Hepatocyte (in vitro differentiated cells): Measurements from ENCODE around the gene VCAM1. TPM values are rescaled to one million over a fixed set of nuclear protein-coding genes. Genes with fewer than 3 reads are reported as not detected.

Experiments
- DNase-seq: peaks from one replicate; pipeline ENCODE4 v3.0.0-alpha.2; 2016; ENCODE audit warnings: low spot score
- H2AFZ ChIP-seq: fragments of 200-600 bp; sonication (generic); 2 replicates; pipeline ENCODE4 v1.6.0; 2016; ENCODE audit warnings: antibody characterized with exemption, mild to moderate bottlenecking
- H3K27ac ChIP-seq: fragments of 200-600 bp; sonication (generic); 2 replicates; pipeline ENCODE4 v1.5.1; 2016; ENCODE audit warnings: mild to moderate bottlenecking
- H3K27me3 ChIP-seq: fragments of 200-600 bp; sonication (generic); 2 replicates; pipeline ENCODE4 v1.6.1; 2016
- H3K36me3 ChIP-seq: fragments of 200-600 bp; sonication (generic); replicated peaks from 2 replicates; pipeline ENCODE4 v1.5.1; 2016; ENCODE audit warnings: low read depth; ENCODE audit not compliant: insufficient read depth
- H3K4me1 ChIP-seq: fragments of 200-600 bp; sonication (generic); 2 replicates; pipeline ENCODE4 v1.5.1; 2016; ENCODE audit warnings: mild to moderate bottlenecking, moderate library complexity; ENCODE audit not compliant: insufficient read depth
- H3K4me2 ChIP-seq: fragments of 200-600 bp; sonication (generic); 2 replicates; pipeline ENCODE4 v1.6.0; 2016
- H3K4me3 ChIP-seq: fragments of 200-600 bp; sonication (generic); 2 replicates; pipeline ENCODE4 v1.5.1; 2016; ENCODE audit warnings: mild to moderate bottlenecking
- H3K79me2 ChIP-seq: fragments of 200-600 bp; sonication (generic); 2 replicates; pipeline ENCODE4 v1.6.0; 2017; ENCODE audit warnings: mild to moderate bottlenecking
- H3K9me2 ChIP-seq: fragments of 200-600 bp; sonication (generic); replicated peaks from 2 replicates; pipeline ENCODE4 v1.6.0; 2017; ENCODE audit warnings: mild to moderate bottlenecking; ENCODE audit not compliant: insufficient read depth
- H3K9me3 ChIP-seq: fragments of 200-600 bp; sonication (generic); 2 replicates; pipeline ENCODE4 v1.5.1; 2016; ENCODE audit warnings: low read depth, mild to moderate bottlenecking
- H4K20me1 ChIP-seq: fragments of 200-600 bp; sonication (generic); 2 replicates; pipeline ENCODE4 v1.6.0; 2016; ENCODE audit warnings: mild to moderate bottlenecking; ENCODE audit not compliant: insufficient read depth, poor library complexity, severe bottlenecking
- EZH2 ChIP-seq: fragments of 200-600 bp; sonication (generic); IDR thresholded peaks from 2 replicates; pipeline ENCODE4 v1.6.1; 2016; ENCODE audit warnings: antibody characterized with exemption, mild to moderate bottlenecking, borderline replicate concordance
- EZH2phosphoT487 ChIP-seq: fragments of 200-600 bp; sonication (generic); IDR thresholded peaks from one replicate; pipeline ENCODE4 v1.6.1; 2018; ENCODE audit warnings: antibody characterized with exemption, mild to moderate bottlenecking, low read depth, moderate library complexity; ENCODE audit not compliant: unreplicated experiment, severe bottlenecking
- WGBS: methylation state at CpG from one replicate; pipeline ENCODE4 v1.1.6; 2016; ENCODE audit warnings: low lambda C conversion rate; ENCODE audit errors: missing lambda C conversion rate; 5-methylcytosine and 5-hydroxymethylcytosine counted together
- polyA plus RNA-seq: library from polyadenylated mRNA; unstranded; fragments of >200 nt; fragmentation: Nextera tagmentation; extraction: Ambion mirVana; gene quantifications from 2 replicates; pipeline ENCODE4 v1.2.1, GENCODE V29; 2016
- total RNA-seq: library from RNA; depleted of rRNA; stranded (reverse); fragments of >200 nt; gene quantifications from 2 replicates; pipeline ENCODE4 v1.2.3, GENCODE V29; 2014
- TF ChIP-seq, protein P1 (sequence below): fragments of 200-600 bp; sonication (generic); IDR thresholded peaks from 2 replicates; pipeline ENCODE4 v1.5.1; 2016; ENCODE audit warnings: antibody characterized with exemption, mild to moderate bottlenecking; ENCODE audit not compliant: poor library complexity

Gene VCAM1
- total and polyA plus RNA-seq, 2 experiments from 2014 or later: 43.2 to 85.3 TPM

- H4K20me1 ChIP-seq: no peaks in the 10 kb centered on the region
- no peaks in the 10 kb centered on the region for H3K9me2 ChIP-seq
- H2AFZ ChIP-seq: no peak overlapping the region
- H3K9me3 ChIP-seq: no peaks in the 10 kb centered on the region
- no peak for DNase-seq
- TF ChIP-seq EZH2 (no peak), EZH2phosphoT487 (no peak)
- TF ChIP-seq, protein P1, sequence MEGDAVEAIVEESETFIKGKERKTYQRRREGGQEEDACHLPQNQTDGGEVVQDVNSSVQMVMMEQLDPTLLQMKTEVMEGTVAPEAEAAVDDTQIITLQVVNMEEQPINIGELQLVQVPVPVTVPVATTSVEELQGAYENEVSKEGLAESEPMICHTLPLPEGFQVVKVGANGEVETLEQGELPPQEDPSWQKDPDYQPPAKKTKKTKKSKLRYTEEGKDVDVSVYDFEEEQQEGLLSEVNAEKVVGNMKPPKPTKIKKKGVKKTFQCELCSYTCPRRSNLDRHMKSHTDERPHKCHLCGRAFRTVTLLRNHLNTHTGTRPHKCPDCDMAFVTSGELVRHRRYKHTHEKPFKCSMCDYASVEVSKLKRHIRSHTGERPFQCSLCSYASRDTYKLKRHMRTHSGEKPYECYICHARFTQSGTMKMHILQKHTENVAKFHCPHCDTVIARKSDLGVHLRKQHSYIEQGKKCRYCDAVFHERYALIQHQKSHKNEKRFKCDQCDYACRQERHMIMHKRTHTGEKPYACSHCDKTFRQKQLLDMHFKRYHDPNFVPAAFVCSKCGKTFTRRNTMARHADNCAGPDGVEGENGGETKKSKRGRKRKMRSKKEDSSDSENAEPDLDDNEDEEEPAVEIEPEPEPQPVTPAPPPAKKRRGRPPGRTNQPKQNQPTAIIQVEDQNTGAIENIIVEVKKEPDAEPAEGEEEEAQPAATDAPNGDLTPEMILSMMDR: no peak
- no peak overlapping the region for H3K4me2 ChIP-seq
- no peaks in the 10 kb centered on the region for H3K4me1 ChIP-seq
- no peaks in the 10 kb centered on the region for H3K27me3 ChIP-seq
- no peaks in the 10 kb centered on the region for H3K79me2 ChIP-seq
- no peak overlapping the region for H3K4me3 ChIP-seq
- H3K36me3 ChIP-seq: no peaks in the 10 kb centered on the region
- no peak overlapping the region for H3K27ac ChIP-seq
- WGBS: 98% methylated on average over 2 of the region's 2 CpGs
Measured at GRCh38 chr1:100683448-100684349, 35.8 kb upstream of the VCAM1 start.

DNA sequence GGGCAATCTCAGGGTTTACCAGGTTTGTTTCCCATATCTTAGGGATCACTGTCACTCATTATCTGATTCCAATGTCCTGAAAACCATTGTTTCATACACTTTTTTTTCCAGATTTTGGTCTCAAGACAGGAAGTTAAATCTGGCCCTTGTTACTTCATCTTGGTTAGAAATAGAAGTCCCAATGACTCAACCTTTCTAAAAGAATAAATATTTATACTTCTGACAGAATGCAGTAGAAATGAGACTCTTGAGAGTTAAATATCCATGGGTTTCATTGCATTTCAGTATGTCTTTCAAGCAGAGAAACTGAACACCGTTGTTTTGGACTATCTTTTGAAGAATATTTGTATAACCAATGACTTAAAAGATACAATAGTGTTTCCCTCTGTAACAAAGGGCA lies 19.8 kb upstream of the VCAM1 start:
- WGBS: 44% methylated on average over 1 of the region's 1 CpG
- no peak overlapping the region for H3K4me2 ChIP-seq
- H3K9me3 ChIP-seq: no peaks in the 10 kb centered on the region
- no peak overlapping the region for H3K4me3 ChIP-seq
- no peak for DNase-seq
- no peaks in the 10 kb centered on the region for H4K20me1 ChIP-seq
- H3K9me2 ChIP-seq: no peaks in the 10 kb centered on the region
- H3K27me3 ChIP-seq: no peaks in the 10 kb centered on the region
- no peaks in the 10 kb centered on the region for H3K4me1 ChIP-seq
- H3K36me3 ChIP-seq: no peaks in the 10 kb centered on the region
- H2AFZ ChIP-seq: no peak overlapping the region
- TF ChIP-seq EZH2phosphoT487 (no peak), EZH2 (no peak)
- TF ChIP-seq, protein P1: no peak
- no peak overlapping the region for H3K27ac ChIP-seq
- no peaks in the 10 kb centered on the region for H3K79me2 ChIP-seq

DNA sequence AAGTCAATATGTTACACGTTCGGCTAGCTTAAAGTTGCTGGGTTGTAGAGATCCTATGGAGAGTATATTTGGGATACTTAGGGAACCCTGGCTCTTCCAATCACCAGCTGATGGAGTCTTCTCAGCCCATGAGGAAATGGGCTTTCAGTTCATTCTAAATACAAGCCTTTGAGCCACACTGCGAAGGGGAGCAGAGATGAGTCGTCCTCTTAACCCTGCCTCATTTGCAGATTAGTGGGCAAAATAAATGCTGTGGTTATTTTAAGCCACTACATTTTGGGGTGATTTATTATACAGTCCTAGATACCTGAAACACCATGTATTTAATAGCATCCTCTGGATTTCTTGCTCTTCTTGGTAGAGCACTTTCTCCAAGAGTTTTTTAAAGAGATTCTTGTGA lies 19.0 kb upstream of the VCAM1 start:
- H4K20me1 ChIP-seq: no peaks in the 10 kb centered on the region
- no peak overlapping the region for H3K27ac ChIP-seq
- no peak for DNase-seq
- no peak overlapping the region for H3K4me2 ChIP-seq
- H3K4me1 ChIP-seq: no peaks in the 10 kb centered on the region
- no peaks in the 10 kb centered on the region for H3K9me2 ChIP-seq
- no peaks in the 10 kb centered on the region for H3K9me3 ChIP-seq
- H2AFZ ChIP-seq: no peak overlapping the region
- no peaks in the 10 kb centered on the region for H3K36me3 ChIP-seq
- H3K27me3 ChIP-seq: no peaks in the 10 kb centered on the region
- H3K79me2 ChIP-seq: no peaks in the 10 kb centered on the region
- no peak for TF ChIP-seq EZH2
- TF ChIP-seq, protein P1: no peak
- TF ChIP-seq EZH2phosphoT487: no peak
- 88% methylated on average over 4 of the region's 4 CpGs for WGBS
- H3K4me3 ChIP-seq: no peak overlapping the region
